Mesothelial cell of epicardium (in vitro differentiated cells): ENCODE measurements around the gene MICAL1. TPM values are rescaled to one million over a fixed set of nuclear protein-coding genes. Genes with fewer than 3 reads are reported as not detected.
A peak's percentile ranks its signal among the peaks of the same experiment; 100 is the strongest.

ENCODE experiments used
- DNase-seq, 2 experiments: peaks; one replicate each; pipeline ENCODE4 v3.0.0; 2021; ENCODE audit warnings: low spot score in 2 of 2; ENCODE audit not compliant: unreplicated experiment in 2 of 2
- H3K27ac Mint-ChIP-seq: 2 replicates; pipeline ENCODE4 v1.8.0; 2021; ENCODE audit warnings: mixed read lengths
- H3K27me3 Mint-ChIP-seq: 2 replicates; pipeline ENCODE4 v1.8.0; 2021; ENCODE audit warnings: low read depth, mixed read lengths
- H3K36me3 Mint-ChIP-seq: 2 replicates; pipeline ENCODE4 v1.8.0; 2021; ENCODE audit warnings: mixed read lengths
- H3K4me1 Mint-ChIP-seq: 2 replicates; pipeline ENCODE4 v1.8.0; 2021; ENCODE audit warnings: mixed read lengths
- H3K4me3 Mint-ChIP-seq: 2 replicates; pipeline ENCODE4 v1.8.0; 2021; ENCODE audit warnings: mild to moderate bottlenecking, moderate library complexity, mixed read lengths
- H3K9me3 Mint-ChIP-seq: 2 replicates; pipeline ENCODE4 v1.8.0; 2021; ENCODE audit warnings: mixed read lengths
- total RNA-seq: library from RNA; stranded (reverse); gene quantifications from 3 replicates; pipeline ENCODE4 v1.2.1, GENCODE V29; 2021
- TF ChIP-seq, protein P1 (sequence below): fragments of 200-600 bp; sonication (generic); IDR thresholded peaks from one replicate; pipeline ENCODE4 v1.5.0; 2021; ENCODE audit warnings: antibody characterized with exemption; ENCODE audit not compliant: unreplicated experiment

Gene MICAL1, protein sequence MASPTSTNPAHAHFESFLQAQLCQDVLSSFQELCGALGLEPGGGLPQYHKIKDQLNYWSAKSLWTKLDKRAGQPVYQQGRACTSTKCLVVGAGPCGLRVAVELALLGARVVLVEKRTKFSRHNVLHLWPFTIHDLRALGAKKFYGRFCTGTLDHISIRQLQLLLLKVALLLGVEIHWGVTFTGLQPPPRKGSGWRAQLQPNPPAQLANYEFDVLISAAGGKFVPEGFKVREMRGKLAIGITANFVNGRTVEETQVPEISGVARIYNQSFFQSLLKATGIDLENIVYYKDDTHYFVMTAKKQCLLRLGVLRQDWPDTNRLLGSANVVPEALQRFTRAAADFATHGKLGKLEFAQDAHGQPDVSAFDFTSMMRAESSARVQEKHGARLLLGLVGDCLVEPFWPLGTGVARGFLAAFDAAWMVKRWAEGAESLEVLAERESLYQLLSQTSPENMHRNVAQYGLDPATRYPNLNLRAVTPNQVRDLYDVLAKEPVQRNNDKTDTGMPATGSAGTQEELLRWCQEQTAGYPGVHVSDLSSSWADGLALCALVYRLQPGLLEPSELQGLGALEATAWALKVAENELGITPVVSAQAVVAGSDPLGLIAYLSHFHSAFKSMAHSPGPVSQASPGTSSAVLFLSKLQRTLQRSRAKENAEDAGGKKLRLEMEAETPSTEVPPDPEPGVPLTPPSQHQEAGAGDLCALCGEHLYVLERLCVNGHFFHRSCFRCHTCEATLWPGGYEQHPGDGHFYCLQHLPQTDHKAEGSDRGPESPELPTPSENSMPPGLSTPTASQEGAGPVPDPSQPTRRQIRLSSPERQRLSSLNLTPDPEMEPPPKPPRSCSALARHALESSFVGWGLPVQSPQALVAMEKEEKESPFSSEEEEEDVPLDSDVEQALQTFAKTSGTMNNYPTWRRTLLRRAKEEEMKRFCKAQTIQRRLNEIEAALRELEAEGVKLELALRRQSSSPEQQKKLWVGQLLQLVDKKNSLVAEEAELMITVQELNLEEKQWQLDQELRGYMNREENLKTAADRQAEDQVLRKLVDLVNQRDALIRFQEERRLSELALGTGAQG
- 26.3 to 30.3 TPM (median 29.6 TPM) in 3 replicates for total RNA-seq

DNA sequence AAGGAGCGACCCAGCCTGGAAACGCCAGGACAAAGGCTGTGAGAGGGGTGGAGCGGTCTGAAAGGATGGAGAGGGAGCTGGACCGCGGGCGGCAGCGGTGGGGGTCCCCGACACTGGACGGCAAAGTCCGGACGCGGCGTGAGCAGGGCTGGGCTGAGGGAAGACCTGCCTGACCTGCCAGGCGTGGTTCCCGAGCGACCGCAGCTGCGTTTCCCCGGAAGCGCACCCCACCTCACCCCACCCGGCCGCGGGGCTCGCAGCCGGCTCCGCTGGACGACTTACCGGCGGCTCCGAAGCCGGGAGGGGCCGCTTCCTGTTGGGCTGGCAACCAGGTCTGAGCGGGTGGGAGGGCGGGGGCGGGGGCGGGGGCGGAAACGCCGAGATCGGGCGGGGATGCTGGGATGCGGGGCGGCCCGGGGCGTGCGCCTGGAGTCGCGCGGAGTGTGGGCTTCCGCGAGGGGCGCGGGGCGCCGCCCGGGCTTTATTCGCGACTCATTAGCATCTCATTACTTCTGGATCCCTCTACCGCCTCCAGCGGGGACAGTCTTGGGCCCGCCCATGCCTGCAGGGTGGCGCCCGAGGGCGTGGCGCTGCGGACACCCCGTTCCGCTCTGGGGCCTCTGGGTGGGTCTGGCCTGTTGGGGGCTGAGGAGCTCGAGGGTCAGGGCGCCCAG lies at the start of gene MICAL1:
MICAL1 (minus strand) TSS at position 336 of the 674 bp plus-strand sequence. CDS start 1,576 bp downstream, outside the sequence.
- DNase-seq = peak in 1 of 2 experiments; percentile 64
- Mint-ChIP-seq H3K27ac (peak within 1 kb of the TSS; percentile 43), H3K27me3 (peaks cover 23% of the 10 kb centered on the region), H3K4me1 (peaks cover 8% of the 10 kb centered on the region), H3K9me3 (no peaks in the 10 kb centered on the region), H3K36me3 (no peaks in the 10 kb centered on the region), H3K4me3 (peak within 1 kb of the TSS; percentile 91)
- TF ChIP-seq, protein P1, sequence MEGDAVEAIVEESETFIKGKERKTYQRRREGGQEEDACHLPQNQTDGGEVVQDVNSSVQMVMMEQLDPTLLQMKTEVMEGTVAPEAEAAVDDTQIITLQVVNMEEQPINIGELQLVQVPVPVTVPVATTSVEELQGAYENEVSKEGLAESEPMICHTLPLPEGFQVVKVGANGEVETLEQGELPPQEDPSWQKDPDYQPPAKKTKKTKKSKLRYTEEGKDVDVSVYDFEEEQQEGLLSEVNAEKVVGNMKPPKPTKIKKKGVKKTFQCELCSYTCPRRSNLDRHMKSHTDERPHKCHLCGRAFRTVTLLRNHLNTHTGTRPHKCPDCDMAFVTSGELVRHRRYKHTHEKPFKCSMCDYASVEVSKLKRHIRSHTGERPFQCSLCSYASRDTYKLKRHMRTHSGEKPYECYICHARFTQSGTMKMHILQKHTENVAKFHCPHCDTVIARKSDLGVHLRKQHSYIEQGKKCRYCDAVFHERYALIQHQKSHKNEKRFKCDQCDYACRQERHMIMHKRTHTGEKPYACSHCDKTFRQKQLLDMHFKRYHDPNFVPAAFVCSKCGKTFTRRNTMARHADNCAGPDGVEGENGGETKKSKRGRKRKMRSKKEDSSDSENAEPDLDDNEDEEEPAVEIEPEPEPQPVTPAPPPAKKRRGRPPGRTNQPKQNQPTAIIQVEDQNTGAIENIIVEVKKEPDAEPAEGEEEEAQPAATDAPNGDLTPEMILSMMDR = no peak

DNA sequence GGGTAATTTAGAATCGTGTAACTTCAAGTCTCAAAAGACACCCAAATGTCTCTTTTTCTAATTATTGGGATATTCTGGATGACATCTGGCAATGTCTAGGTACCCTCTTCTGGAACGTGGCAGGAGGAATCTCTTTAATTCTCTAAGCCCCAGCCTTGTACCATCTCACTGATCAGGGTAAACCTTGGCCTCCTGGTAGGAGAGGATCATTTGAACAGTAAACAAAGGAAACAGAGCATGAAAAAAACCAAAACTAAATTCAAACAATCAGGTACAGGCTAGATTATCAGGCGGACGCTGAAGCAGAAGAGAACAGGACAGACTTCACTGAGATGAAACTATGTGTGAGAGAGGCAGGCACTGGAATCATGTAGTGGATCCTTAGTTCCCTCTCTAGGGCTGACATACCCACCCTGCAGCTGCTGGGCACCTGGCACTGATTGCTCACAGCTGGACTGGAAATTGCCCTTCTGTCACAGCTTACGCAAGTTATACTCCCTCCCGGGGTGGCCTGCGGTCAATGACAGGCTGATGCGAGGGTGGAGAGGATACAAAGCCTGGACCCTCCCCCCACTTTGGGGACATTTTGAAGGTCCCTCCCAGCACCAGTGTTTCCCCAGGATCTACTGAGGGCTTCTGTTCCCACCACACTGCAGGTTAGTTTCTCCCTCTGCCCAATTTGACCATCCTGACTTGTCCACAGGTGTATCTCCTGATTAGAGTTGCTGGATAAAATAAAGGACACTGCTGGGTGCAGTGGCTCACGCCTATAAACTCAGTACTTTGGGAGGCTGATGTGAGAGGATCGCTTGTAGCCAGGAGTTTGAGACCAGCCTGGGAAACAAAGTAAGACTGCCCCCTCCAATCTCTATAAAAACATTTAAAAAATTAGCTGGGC lies 48.0 kb upstream of the MICAL1 start:
- no peak overlapping the region for H3K27ac Mint-ChIP-seq

DNA sequence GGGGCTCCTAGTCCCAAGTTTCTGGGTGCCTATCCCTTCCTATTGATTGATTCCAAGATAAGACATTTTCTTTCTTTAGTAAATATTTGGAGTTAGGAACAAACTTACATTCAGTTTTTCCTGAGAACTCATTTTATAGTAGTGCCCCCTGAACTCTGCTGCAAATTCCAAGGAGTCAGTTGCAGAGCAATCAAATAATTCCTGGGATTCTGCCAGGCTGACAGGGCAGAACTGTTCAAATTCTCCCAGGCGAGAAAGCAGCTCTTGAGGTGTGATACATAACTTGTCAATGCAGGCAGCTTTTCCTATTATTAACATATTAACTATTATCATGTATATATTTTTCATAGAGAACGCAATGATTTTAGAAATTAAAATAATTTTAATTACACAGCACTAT lies 43.4 kb upstream of the MICAL1 start:
- Mint-ChIP-seq H3K4me3 (no peak overlapping the region), H3K36me3 (no peaks in the 10 kb centered on the region), H3K9me3 (no peaks in the 10 kb centered on the region), H3K27me3 (no peaks in the 10 kb centered on the region), H3K4me1 (peaks cover 19% of the 10 kb centered on the region), H3K27ac (no peak overlapping the region)
- TF ChIP-seq, protein P1 = no peak
- no peak for DNase-seq

More for the DNA sequence above, 48.0 kb upstream of the MICAL1 start:
- DNase-seq = no peak
- Mint-ChIP-seq H3K36me3 (no peaks in the 10 kb centered on the region), H3K27me3 (no peaks in the 10 kb centered on the region), H3K4me3 (no peak overlapping the region), H3K4me1 (peaks cover 8% of the 10 kb centered on the region), H3K9me3 (no peaks in the 10 kb centered on the region)
- TF ChIP-seq, protein P1 = no peak

DNA sequence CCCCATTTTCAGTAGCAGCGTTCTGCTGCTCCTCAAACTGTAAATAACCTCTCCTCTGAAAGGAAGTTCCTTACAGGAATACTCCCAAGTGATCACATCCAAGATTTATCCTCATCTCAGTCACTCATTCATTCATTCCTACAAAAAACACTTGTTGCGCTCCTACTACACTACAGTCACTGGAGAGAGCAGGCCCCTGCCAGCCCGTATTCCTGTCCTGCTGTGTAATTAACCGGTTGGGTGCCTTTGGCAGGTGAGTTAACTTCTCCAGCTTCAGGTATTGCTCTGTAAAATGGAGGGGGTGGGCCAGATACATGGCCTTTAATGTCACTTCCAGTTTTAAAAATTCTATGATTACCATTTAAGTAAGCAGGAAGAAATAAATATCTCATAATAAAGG lies 42.5 kb upstream of the MICAL1 start:
- no peak overlapping the region for H3K27ac Mint-ChIP-seq
- H3K36me3 Mint-ChIP-seq = no peaks in the 10 kb centered on the region
- H3K9me3 Mint-ChIP-seq = no peaks in the 10 kb centered on the region
- DNase-seq = no peak
- H3K27me3 Mint-ChIP-seq = no peaks in the 10 kb centered on the region
- H3K4me1 Mint-ChIP-seq = peaks cover 19% of the 10 kb centered on the region
- TF ChIP-seq, protein P1 = no peak
- H3K4me3 Mint-ChIP-seq = no peak overlapping the region
